HS-5 (cell line): Measurements from ENCODE around the gene MYO7B.

Experiments
- DNase-seq: peaks from one replicate; pipeline ENCODE4 v3.0.0-alpha.2; 2012; ENCODE audit warnings: low read depth

MYO7B gene

GRCh38 chr2:127638361-127639110 lies 103.1 kb downstream of the MYO7B start:
- no peak for DNase-seq

GRCh38 chr2:127639111-127639474 lies 103.6 kb downstream of the MYO7B start:
- DNase-seq: no peak

DNA sequence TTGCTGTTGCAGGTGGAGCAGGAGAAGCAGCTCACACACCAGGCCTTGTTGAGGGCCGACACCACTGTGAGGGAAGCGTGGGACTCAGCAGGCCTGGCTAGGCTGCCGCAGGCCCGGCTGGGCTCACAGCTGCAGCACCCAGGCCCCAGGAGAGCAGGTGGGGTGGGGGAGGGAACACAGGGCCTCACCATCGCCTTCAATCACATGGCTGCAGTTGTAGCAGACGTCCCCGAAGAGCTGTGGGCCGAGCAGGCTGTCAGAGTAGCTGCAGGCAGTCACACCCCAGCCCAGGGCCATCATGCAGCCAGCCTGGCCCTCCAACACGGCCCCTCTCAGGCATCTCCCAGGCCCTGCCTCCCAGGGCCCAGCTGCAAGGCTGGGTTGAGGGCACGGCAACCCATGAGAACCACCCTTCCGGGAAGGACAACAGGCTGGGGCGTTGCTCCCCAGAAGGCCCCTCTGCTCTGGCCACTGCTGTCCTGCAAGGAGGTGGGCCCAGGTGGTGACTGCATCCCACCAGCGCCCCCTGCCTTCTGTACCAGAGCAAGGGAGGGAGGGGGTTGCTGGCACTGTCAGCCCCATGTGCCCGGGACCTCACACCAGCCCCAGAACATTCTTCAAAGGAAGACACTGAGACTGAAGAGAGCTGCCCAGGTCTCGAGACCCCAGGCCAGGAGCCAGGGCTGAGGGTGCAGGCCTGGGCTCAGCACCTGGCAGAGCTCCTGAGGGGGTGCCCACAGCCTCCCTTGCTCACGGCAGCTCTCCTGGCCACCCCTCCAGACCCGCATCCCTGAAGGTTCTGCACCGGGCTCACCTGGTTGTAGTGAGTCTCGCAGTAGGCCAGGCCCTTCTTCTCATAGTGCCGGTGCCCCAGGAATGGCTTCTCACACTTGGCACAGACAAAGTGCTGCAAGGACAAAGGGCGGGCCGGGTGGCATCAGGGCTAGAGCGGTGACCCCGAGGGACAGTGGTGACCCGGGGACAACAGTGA lies 104.9 kb downstream of the MYO7B start:
- DNase-seq: no peak

DNA sequence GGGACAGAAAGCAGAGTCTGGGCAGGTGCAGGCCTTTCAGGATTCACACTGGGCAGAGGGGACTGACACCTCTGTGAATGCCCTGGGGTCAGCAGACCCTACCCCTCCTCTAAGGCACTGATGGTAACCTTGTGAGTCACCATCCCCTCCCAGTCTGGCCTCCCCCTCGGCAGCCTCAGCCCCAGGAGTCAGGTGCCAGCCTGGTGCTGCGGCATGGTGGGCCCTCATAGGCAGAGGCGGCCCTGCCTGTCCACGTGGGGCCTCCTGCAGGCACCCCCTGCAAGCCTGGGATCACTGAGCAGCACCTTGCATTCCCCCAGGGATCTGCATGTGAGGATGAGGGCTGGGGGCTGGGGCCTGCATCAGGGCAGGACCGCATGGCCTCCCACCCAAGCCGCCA lies 105.7 kb downstream of the MYO7B start:
- DNase-seq: no peak

DNA sequence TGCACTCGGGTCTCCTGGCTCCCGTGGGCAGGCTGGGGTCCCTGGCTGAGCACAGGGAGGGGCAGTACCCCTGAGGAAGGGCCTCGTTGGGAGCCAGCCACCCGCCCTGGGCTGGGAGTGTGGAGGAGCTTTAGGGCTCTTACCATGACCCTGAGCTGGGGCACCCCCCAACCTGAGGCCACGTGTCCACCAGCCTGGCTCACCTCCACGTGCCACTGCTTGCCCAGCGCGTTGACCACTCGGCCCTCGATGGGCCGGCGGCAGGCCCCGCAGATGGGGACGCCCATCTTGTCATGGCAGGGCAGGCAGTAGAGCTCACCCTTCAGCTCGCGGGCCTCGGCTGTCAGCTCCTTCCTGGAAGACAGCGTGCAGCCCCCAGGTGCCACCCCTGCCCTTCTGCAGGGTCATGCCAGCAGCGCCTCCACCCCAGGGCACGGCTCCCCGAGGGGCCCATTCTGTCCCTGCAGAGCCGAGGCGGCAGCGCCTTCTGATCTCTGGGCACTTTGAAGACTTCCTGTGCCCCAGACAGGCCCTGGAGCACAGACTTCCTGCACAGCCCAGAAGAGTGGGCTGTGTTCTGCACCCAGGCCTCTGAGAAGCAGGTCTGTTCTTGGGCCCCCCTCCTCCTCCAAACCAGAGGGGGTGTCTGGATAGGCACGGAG lies 106.5 kb downstream of the MYO7B start:
- no peak for DNase-seq

GRCh38 chr2:127642706-127643438 lies 107.4 kb downstream of the MYO7B start:
- DNase-seq: no peak

- DNase-seq: no peak
Observed at GRCh38 chr2:127643439-127644065, 108.1 kb downstream of the MYO7B start.

- DNase-seq: no peak
Observed at GRCh38 chr2:127644066-127645025, 108.9 kb downstream of the MYO7B start.

- DNase-seq: no peak
Observed at GRCh38 chr2:127645026-127645394, 109.5 kb downstream of the MYO7B start.

DNA sequence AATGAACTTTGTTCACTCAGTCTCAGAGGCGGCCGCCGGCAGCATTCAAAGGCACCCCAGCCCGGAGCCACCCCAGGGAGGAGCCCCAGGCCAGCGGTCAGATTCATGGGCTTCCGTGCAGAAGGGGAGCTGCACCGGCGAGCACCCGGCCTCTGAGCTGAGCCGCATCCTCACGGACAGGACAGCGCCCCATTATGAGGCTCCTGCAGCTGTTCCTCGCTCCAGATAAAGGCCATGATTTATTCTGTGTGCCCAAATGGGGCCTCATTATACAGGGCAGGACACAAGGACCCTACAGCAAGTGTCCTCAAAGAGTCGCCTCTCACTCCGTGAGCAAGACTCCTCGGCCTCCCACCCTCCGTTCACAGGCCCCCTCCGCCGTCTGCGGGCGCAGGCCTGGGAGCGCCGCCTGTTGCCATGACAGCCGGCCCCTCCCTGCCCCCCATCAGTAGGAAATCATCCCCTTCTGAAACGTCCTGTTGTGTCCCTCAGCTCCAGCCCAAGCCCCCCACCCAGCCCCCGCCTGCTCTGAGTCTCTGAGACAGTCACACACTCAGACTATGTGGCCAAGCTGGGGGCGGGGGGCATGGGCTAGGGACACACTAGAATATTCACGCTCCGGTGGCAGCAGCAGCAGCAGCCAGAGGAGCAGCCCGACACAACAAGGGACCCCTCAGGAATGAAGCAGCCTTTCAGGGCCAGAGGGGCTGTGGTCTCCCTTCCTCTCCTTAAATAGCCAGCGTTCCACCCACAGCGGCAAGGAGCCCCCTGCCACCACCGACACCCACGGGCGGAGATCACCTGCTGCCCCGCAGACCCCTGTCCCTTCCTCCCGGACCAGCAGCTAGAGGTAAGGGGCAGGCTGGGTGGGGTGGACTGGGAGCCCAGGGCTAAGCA lies 110.2 kb downstream of the MYO7B start, which contains the start of gene GPR17:
Gene GPR17 (plus strand): TSS at position 759 of the 897 bp plus-strand sequence. CDS start 4,583 bp downstream, outside the sequence.
- no peak for DNase-seq

DNA sequence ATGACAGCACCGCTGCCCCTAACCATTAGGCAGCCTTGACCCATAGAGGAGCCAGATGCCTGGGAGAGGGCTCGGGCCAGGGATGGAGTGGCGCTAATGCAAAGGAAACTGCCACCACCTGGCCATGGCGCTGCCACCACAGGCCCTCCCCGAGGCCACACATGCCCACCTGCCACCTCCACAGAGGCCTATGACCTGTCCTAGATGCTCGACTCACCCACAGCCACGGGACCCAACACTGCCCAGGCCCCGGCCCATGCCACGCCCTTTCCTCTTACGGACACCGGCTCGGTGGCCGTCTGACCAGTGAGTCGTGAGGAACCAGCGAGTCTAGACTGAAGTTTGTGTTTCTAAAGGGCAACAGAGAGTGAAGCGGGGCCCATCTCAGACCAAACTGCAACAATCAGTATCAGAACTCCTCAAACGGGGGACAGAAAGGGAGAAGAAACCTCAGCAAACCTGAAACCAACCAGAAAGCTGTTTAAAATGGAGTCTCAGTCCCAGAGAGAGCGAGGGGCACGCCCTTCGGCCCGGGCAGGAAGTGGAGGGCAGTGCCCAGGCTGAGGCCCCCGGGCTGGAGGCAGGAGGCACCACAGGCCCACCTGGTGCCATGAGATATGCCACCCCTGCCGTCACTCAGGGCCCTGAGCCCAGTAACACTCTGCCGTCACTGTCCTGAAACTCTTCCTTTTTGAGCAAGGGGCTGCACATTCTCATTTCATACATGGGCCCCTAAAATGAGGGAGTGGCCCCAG lies 111.2 kb downstream of the MYO7B start:
- DNase-seq: no peak

DNA sequence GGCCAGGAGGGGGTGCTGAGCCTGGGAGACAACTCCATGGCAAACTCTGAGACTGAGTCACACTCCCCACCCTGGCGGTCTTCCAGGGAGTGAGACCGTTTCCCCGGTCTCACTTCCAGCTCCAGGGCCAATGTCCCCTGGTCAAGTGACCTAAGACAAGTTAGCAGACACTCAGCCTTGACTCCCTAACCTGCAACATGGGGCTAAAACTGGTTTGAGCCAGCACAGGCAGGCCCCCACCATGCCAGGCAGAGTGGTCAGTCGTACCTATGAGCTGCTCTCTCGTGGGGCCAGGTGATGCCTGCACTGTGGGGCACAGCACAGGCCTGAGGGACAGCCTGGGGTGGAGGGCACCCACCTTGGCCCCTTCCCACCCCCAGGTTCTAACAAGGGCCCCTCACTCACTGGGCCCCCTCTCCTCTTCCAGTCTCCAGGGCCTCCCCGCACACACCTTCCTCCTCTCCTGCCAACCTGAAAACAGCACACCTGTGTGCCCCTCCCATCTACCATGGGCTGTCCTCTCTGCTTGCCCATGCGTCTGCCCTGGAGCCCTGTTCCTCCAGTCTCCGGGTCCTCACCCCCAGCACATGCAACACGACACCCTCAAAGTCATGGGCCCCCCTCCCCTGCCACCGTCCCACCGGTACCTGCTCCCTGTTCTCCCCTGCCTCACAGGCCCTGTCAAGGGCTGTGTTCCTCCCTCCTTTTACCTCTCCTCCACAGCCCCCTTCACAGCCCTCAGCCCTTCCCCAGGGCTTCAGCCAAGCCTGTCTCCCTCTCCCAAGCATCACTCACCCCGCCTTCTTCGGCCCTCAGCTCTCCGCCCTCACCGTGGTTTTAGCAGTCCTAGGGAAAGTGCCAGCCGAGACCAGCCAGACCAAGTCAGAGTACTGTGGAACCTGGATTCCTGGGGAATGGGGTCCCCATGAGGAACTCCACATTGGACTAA lies 112.0 kb downstream of the MYO7B start:
- DNase-seq: peak; percentile 11

- no peak for DNase-seq
Observed at GRCh38 chr2:127648321-127648720, 112.8 kb downstream of the MYO7B start.

- no peak for DNase-seq
Observed at GRCh38 chr2:127649100-127649611, 113.7 kb downstream of the MYO7B start.

DNA sequence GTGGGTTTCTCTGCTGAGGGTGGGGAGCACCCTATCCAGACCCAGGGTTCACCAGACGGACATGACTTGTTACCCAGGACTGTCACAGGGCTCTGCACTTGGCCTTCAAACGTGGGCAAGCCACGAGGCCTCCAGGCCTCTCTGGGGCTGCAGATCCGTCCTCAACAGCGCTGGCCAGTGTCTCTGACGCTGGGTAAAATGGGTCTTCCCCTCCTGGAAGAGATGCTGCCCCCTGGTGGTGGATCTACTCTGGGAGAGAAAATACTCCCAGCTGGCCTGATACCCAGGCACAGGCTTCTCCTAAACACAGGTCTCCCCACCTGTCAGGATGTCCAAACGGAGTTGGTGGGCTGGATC lies 114.2 kb downstream of the MYO7B start:
- DNase-seq: peak; percentile 25

DNA sequence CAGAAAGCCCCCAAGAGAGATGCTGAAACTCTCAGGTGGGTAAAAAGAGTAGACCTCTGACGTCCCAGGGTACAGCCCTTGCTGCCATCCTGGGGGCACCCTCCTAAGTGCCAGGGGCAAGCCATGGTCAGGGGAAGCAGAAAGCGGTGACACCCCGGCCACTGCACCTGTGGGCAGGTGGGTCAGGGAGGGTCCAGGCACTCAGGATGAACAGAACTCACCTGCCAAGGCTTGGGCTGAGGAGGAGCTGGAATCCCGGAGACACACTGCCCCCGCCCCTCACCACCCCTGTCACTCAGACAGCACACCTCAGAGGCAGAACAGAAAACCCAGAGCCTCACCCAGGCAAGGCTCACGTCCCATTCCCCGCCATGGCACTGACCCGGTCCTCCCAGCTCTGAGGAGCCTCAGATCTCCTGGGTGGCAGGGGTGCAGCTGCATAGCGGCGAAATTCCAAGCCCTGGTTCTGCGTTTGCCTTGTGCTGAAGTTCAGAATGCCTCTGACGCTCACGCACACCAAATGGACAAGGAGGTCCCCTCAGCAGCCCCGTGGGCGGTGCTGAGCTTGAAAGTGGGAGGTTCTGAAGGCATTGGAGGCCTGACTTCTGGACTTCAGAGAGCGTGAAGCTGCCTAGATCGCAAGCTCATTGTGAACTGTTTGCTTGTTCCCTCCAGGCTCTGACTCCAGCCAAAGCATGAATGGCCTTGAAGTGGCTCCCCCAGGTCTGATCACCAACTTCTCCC lies 114.7 kb downstream of the MYO7B start:
- no peak for DNase-seq
